Measurements from ENCODE around the gene TMEM40. TPM values are rescaled to one million over a fixed set of nuclear protein-coding genes. Genes with fewer than 3 reads are reported as not detected.

The TMEM40 gene
- total and polyA plus RNA-seq, 2 experiments from 2014 or later: 0.14 to 0.48 TPM

- TF ChIP-seq REST (IDR thresholded peaks at IDR 0.05; ENCODE audit: unreplicated experiment): no peak
- no peak for TF ChIP-seq STAT1 (IDR thresholded peaks at IDR 0.05; ENCODE audit: unreplicated experiment)
- no peak for TF ChIP-seq POLR2AphosphoS5 (IDR thresholded peaks at IDR 0.05; ENCODE audit: low read depth)
- TF ChIP-seq CTCF (conservative IDR thresholded peaks at IDR 0.05; ENCODE audit: low read depth in 2 of 2): no peak
- no peak for TF ChIP-seq NANOG (IDR thresholded peaks at IDR 0.05; ENCODE audit: borderline replicate concordance)
- TF ChIP-seq ETS1 (IDR thresholded peaks at IDR 0.05): no peak
- no peak for TF ChIP-seq CREB1 (CRISPR knock-in tag; IDR thresholded peaks at IDR 0.05; ENCODE audit: low read depth)
- TF ChIP-seq ZNF462 (CRISPR knock-in tag; IDR thresholded peaks at IDR 0.05): no peak
- no peak for TF ChIP-seq JUNB (IDR thresholded peaks at IDR 0.05; ENCODE audit: unreplicated experiment)
- TF ChIP-seq ZNF114 (CRISPR knock-in tag; IDR thresholded peaks at IDR 0.05): no peak
- no peak for TF ChIP-seq EZH2phosphoT487 (IDR thresholded peaks at IDR 0.05; ENCODE audit: unreplicated experiment)
- TF ChIP-seq EZH2 (IDR thresholded peaks at IDR 0.05; ENCODE audit: low read depth, unreplicated experiment): no peak
- no peak for TF ChIP-seq ZNF331 (CRISPR knock-in tag; IDR thresholded peaks at IDR 0.05; ENCODE audit: low read depth)
- no peaks in the 10 kb centered on the region for H3K27me3 ChIP-seq (ENCODE audit: insufficient read depth)
- H4K20me1 ChIP-seq (replicated peaks; ENCODE audit: insufficient read depth): no peaks in the 10 kb centered on the region
- H3K79me2 ChIP-seq (replicated peaks; ENCODE audit: insufficient read depth): no peaks in the 10 kb centered on the region
- no peak overlapping the region for H3K4me2 ChIP-seq
- no peak overlapping the region for H3K4me3 ChIP-seq
- no peak overlapping the region for H2AFZ ChIP-seq
- H3K36me3 ChIP-seq (ENCODE audit: insufficient read depth): no peaks in the 10 kb centered on the region
- H3K27ac Mint-ChIP-seq: no peak overlapping the region
- ATAC-seq (no peak), DNase-seq (ENCODE audit: low spot score) (no peak)
- peaks cover 11% of the 10 kb centered on the region for H3K27me3 Mint-ChIP-seq (ENCODE audit: insufficient read depth, low read depth, poor library complexity)
- no peaks in the 10 kb centered on the region for H3K9me2 ChIP-seq (ENCODE audit: insufficient read depth)
- no peak overlapping the region for H3K4me3 Mint-ChIP-seq
- no peaks in the 10 kb centered on the region; the same call in 1 of the 3 replicates for H3K36me3 Mint-ChIP-seq (ENCODE audit: low read depth)
- H3K27ac ChIP-seq (ENCODE audit: low read depth): no peak overlapping the region
- peaks cover 5% of the 10 kb centered on the region; the same call in 1 of the 2 replicates for H3K4me1 ChIP-seq (ENCODE audit: insufficient read depth)
- H3K4me1 Mint-ChIP-seq: peaks cover 5% of the 10 kb centered on the region; the same call in 1 of the 3 replicates
- H3K9me3 Mint-ChIP-seq: peaks cover 3% of the 10 kb centered on the region; the same call in 1 of the 3 replicates
- H3F3A ChIP-seq (replicated peaks; ENCODE audit: low read depth): no peaks in the 10 kb centered on the region
Measured at GRCh38 chr3:12791430-12791829, 32.4 kb upstream of the TMEM40 start.

All from GM23338 (cell line).